ENCODE data around the gene XK.

DNA sequence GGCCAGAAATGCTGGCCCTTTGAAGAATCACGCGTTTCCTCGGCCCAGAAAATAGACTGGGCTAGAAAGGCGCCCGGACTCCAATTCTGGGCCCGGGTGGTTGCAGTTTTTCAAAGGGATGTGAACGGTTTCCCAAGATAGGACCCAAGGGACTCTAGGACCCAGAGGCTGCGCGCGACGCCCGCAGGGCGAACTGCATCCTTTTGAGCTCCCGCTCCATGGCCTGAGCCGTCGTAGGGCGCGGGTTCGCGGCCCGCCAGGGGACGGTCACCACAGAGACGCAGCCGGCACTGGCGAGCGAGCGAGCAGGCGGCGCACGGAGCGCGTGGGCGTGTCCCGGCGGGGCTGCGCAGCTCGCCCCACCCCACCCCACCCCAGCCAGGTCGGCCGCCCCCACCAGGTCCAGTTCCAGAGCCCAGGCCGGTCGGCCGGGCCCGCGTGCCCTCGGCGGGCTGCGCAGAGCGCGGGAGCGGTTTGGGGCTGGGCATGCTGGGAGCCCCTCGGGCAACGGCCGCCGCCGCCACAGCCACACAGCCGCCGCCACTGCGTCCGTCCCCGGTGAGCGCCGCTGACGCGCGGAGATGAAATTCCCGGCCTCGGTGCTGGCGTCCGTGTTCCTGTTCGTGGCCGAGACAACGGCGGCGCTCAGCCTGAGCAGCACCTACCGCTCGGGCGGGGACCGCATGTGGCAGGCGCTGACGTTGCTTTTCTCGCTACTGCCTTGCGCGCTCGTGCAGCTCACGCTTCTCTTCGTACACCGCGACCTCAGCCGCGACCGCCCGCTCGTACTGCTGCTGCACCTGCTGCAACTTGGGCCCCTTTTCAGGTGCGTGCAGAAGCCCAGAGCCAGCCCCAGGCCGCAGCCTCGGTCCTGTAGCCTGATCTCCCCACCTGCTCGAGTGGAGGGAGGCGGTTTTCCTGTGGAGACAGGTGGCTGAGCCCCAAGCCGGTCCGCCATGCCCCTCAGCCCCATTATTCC lies at the start of gene XK:
- TF ChIP-seq, protein P1, sequence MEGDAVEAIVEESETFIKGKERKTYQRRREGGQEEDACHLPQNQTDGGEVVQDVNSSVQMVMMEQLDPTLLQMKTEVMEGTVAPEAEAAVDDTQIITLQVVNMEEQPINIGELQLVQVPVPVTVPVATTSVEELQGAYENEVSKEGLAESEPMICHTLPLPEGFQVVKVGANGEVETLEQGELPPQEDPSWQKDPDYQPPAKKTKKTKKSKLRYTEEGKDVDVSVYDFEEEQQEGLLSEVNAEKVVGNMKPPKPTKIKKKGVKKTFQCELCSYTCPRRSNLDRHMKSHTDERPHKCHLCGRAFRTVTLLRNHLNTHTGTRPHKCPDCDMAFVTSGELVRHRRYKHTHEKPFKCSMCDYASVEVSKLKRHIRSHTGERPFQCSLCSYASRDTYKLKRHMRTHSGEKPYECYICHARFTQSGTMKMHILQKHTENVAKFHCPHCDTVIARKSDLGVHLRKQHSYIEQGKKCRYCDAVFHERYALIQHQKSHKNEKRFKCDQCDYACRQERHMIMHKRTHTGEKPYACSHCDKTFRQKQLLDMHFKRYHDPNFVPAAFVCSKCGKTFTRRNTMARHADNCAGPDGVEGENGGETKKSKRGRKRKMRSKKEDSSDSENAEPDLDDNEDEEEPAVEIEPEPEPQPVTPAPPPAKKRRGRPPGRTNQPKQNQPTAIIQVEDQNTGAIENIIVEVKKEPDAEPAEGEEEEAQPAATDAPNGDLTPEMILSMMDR (IDR thresholded peaks at IDR 0.05 in 4 of 5, conservative IDR thresholded peaks at IDR 0.05 in 1 of 5) = no peak
- TF ChIP-seq POLR2A (IDR thresholded peaks at IDR 0.05) = peak; percentile 59 to 76

Data from gastrocnemius medialis (tissue), 4 donors.